Measurements from ENCODE around the gene ZNF358.

DNA sequence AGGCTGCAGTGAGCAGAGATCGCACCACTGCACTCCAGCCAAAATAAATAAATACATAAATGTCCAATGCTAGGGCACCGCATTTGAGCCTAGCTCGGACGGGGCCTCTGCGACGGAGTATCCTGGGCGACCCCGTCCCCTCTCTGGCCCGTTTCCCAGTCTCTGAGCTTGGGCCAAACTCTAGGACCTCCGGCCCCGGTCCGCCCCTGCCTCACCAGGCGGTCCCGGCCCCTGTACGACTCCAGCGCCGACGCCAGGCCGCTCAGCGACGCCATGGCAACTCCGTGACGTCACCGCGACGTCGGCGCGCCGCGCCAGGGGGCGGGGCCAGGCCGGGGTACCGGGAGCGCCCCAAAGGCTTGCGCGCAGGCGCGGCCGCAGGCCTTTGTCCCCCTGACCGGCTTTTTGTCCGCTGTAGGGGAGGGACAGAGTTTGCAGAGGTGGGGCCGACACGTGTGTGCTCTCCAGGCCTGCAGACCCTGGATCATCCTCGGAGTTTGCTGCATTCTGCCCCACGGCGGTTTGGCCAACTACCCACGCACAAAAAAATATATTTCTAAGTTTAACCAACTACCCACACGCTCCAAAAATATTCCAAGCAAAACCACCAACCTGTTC is 27.1 kb upstream of the ZNF358 start, which contains the start of gene PEX11G:
- TF ChIP-seq CTCF (IDR thresholded peaks at IDR 0.05; ENCODE audit: low read length) (no peak), EZH2 (optimal IDR thresholded peaks at IDR 0.05; ENCODE audit: low read depth, low read length) (no peak), EZH2phosphoT487 (IDR thresholded peaks at IDR 0.05; ENCODE audit: low read length) (no peak)
